ENCODE results near the gene ZFP36.

DNA sequence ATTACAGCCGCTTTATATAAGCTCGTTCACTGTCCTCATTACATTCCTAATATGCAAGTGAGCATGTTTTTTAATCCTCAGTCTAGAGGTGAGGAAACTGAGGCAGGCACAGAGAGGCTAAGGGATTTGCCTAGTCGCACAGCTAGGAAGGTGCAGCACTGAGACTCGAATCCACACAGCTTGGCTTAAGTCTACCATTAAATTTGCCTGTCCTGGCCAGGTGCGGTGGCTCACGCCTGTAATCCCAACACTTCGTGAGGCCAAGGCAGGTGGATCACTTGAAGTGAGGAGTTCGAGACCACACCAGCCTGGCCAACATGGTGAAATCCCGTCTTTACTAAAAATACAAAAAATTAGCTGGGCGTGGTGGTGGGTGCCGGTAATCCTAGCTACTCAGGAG lies 21.1 kb downstream of the ZFP36 start:
- TF ChIP-seq, protein P1, sequence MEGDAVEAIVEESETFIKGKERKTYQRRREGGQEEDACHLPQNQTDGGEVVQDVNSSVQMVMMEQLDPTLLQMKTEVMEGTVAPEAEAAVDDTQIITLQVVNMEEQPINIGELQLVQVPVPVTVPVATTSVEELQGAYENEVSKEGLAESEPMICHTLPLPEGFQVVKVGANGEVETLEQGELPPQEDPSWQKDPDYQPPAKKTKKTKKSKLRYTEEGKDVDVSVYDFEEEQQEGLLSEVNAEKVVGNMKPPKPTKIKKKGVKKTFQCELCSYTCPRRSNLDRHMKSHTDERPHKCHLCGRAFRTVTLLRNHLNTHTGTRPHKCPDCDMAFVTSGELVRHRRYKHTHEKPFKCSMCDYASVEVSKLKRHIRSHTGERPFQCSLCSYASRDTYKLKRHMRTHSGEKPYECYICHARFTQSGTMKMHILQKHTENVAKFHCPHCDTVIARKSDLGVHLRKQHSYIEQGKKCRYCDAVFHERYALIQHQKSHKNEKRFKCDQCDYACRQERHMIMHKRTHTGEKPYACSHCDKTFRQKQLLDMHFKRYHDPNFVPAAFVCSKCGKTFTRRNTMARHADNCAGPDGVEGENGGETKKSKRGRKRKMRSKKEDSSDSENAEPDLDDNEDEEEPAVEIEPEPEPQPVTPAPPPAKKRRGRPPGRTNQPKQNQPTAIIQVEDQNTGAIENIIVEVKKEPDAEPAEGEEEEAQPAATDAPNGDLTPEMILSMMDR (conservative IDR thresholded peaks at IDR 0.05): no peak
- no peak for TF ChIP-seq EZH2 (IDR thresholded peaks at IDR 0.05; ENCODE audit: low read depth)
